ENCODE measurements around the gene PEF1. TPM values are rescaled to one million over a fixed set of nuclear protein-coding genes. Genes with fewer than 3 reads are reported as not detected.

The PEF1 gene
- total RNA-seq, 1 experiment from 2014 or later = 88.4 TPM

GRCh38 chr1:31620631-31621497 lies 23.8 kb downstream of the PEF1 start:
- no peak overlapping the region for H3K9ac ChIP-seq (ENCODE audit: low read length)
- H3K27ac ChIP-seq (ENCODE audit: low read length) = no peak overlapping the region
- no peaks in the 10 kb centered on the region for H3K79me2 ChIP-seq (ENCODE audit: low read length)
- H3K4me1 ChIP-seq (ENCODE audit: insufficient read depth, low read length) = no peaks in the 10 kb centered on the region
- no peak overlapping the region for H3K4me2 ChIP-seq (ENCODE audit: low read length)
- TF ChIP-seq EZH2 (IDR thresholded peaks at IDR 0.05; ENCODE audit: low read length, unreplicated experiment) (no peak), EZH2phosphoT487 (IDR thresholded peaks at IDR 0.05; ENCODE audit: borderline replicate concordance, low read length) (no peak), CTCF (conservative IDR thresholded peaks at IDR 0.05; ENCODE audit: low read depth, low read length) (no peak)
- no peaks in the 10 kb centered on the region for H3K9me3 ChIP-seq (ENCODE audit: low read length)
- no peak overlapping the region for H3K4me3 ChIP-seq (ENCODE audit: low read length)
- POLR2A ChIA-PET (ENCODE audit: unreplicated experiment) = no interaction called here
- no peaks in the 10 kb centered on the region for H3K27me3 ChIP-seq (ENCODE audit: low read length)
- no peaks in the 10 kb centered on the region for H3F3A ChIP-seq (ENCODE audit: low read length, unreplicated experiment)
- CTCF ChIA-PET = no interaction called here
- no peaks in the 10 kb centered on the region for H3K36me3 ChIP-seq (ENCODE audit: low read depth, low read length)
- H2AFZ ChIP-seq (ENCODE audit: low read length) = no peak overlapping the region
- DNase-seq = no peak
- BruUV-seq (replicated peaks) = no TSS peak
- no peak for ATAC-seq
- intact Hi-C loops (cut with micrococcal nuclease) = no loop called here
- no peaks in the 10 kb centered on the region for H3K9me2 ChIP-seq (replicated peaks; ENCODE audit: low read length)
- H4K20me1 ChIP-seq (ENCODE audit: low read length) = no peaks in the 10 kb centered on the region

- no peak overlapping the region for H3K4me3 ChIP-seq (ENCODE audit: low read length)
These were observed 25.5 kb downstream of the PEF1 start for GRCh38 chr1:31618916-31619846.

More at GRCh38 chr1:31618916-31619846, 25.5 kb downstream of the PEF1 start:
- Histone ChIP-seq H3K27ac (ENCODE audit: low read length) (no peak overlapping the region), H3K9me2 (replicated peaks; ENCODE audit: low read length) (no peaks in the 10 kb centered on the region), H3K9me3 (ENCODE audit: low read length) (no peaks in the 10 kb centered on the region), H3K4me1 (ENCODE audit: insufficient read depth, low read length) (no peaks in the 10 kb centered on the region), H3K27me3 (ENCODE audit: low read length) (no peaks in the 10 kb centered on the region), H4K20me1 (ENCODE audit: low read length) (no peaks in the 10 kb centered on the region), H3K36me3 (ENCODE audit: low read depth, low read length) (no peaks in the 10 kb centered on the region), H3F3A (ENCODE audit: low read length, unreplicated experiment) (no peaks in the 10 kb centered on the region), H3K4me2 (ENCODE audit: low read length) (no peak overlapping the region), H2AFZ (ENCODE audit: low read length) (no peak overlapping the region), H3K79me2 (ENCODE audit: low read length) (no peaks in the 10 kb centered on the region), H3K9ac (ENCODE audit: low read length) (no peak overlapping the region)
- no peak for TF ChIP-seq EZH2phosphoT487 (IDR thresholded peaks at IDR 0.05; ENCODE audit: borderline replicate concordance, low read length)
- no peak for TF ChIP-seq CTCF (conservative IDR thresholded peaks at IDR 0.05; ENCODE audit: low read depth, low read length)
- CTCF ChIA-PET = no interaction called here
- intact Hi-C loops (cut with micrococcal nuclease) = loop anchor here (1.0 kb wide), 1 partner anchor 55 kb away; no protein-coding TSS in a partner anchor
- DNase-seq (no peak), ATAC-seq (no peak; the same call in 1 of the 2 replicates)
- BruUV-seq (replicated peaks) = no TSS peak
- POLR2A ChIA-PET (ENCODE audit: unreplicated experiment) = interaction anchor here (0.8 kb wide), 1 partner anchor 353 kb away, joined by 3 read pairs; no protein-coding TSS in a partner anchor
